Measurements from ENCODE around the gene ERVFRD-1. TPM values are rescaled to one million over a fixed set of nuclear protein-coding genes. Genes with fewer than 3 reads are reported as not detected.
A peak's percentile ranks its signal among the peaks of the same experiment; 100 is the strongest.

The ERVFRD-1 gene
- total and polyA plus RNA-seq, 2 of the 13 experiments (the other 11 are each of a cell fraction or from before 2014, with no cell fraction given) = not detected

DNA sequence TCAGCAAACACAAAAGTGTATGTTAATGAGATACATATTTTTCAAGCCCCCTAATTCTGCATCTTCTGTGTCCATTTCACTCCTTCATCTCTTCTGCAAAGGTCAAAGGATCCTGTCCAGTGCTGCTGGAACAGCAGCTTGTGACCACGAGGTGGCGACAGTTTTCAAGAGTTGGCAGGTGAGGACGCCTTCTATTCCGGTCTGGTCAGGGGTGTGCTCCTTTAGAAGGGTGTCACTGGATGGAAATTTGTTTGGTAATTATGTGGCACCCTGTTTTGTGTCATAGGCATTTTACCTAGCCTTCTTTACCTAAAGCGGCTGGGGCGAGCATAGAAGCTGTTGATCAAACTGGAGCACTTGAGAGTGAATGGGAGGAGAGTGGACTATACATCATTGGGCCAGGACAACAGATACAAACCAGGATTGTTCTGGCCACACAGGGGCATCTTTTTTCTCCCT lies 32.9 kb upstream of the ERVFRD-1 start (continued):
- no peak for TF ChIP-seq HNF4G (IDR thresholded peaks at IDR 0.05; ENCODE audit: borderline replicate concordance, low read depth, low read length)
- TF ChIP-seq HNF4G (CRISPR knock-in tag; IDR thresholded peaks at IDR 0.05; ENCODE audit: borderline replicate concordance, low read depth) = no peak
- no peak for TF ChIP-seq SMAD1 (CRISPR knock-in tag; IDR thresholded peaks at IDR 0.05; ENCODE audit: borderline replicate concordance, low read depth)
- 0 out of 2 replicates have a peak, but pooled peaks have one; percentile 51 for TF ChIP-seq ZNF510 (CRISPR knock-in tag; IDR thresholded peaks at IDR 0.05; ENCODE audit: low read depth)
- TF ChIP-seq, protein P1, sequence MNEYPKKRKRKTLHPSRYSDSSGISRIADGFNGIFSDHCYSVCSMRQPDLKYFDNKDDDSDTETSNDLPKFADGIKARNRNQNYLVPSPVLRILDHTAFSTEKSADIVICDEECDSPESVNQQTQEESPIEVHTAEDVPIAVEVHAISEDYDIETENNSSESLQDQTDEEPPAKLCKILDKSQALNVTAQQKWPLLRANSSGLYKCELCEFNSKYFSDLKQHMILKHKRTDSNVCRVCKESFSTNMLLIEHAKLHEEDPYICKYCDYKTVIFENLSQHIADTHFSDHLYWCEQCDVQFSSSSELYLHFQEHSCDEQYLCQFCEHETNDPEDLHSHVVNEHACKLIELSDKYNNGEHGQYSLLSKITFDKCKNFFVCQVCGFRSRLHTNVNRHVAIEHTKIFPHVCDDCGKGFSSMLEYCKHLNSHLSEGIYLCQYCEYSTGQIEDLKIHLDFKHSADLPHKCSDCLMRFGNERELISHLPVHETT (CRISPR knock-in tag; conservative IDR thresholded peaks at IDR 0.05) = 0 out of 2 replicates have a peak, but pooled peaks have one; percentile 30
- TF ChIP-seq, protein P2, sequence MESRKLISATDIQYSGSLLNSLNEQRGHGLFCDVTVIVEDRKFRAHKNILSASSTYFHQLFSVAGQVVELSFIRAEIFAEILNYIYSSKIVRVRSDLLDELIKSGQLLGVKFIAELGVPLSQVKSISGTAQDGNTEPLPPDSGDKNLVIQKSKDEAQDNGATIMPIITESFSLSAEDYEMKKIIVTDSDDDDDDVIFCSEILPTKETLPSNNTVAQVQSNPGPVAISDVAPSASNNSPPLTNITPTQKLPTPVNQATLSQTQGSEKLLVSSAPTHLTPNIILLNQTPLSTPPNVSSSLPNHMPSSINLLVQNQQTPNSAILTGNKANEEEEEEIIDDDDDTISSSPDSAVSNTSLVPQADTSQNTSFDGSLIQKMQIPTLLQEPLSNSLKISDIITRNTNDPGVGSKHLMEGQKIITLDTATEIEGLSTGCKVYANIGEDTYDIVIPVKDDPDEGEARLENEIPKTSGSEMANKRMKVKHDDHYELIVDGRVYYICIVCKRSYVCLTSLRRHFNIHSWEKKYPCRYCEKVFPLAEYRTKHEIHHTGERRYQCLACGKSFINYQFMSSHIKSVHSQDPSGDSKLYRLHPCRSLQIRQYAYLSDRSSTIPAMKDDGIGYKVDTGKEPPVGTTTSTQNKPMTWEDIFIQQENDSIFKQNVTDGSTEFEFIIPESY (CRISPR knock-in tag; IDR thresholded peaks at IDR 0.05) = peak; percentile 56; the same call in 1 of the 2 replicates
- no peak for TF ChIP-seq ZNF883 (CRISPR knock-in tag; IDR thresholded peaks at IDR 0.05; ENCODE audit: not compliant biosample characterization)
- TF ChIP-seq MIXL1 (CRISPR knock-in tag; IDR thresholded peaks at IDR 0.05) = peak; percentile 58; the same call in 1 of the 2 replicates
- TF ChIP-seq EP300 (IDR thresholded peaks at IDR 0.05; ENCODE audit: low read depth in 2 of 2, low read length in 2 of 2) = no peak
- 0 out of 2 replicates have a peak, but pooled peaks have one; percentile 18 for TF ChIP-seq EP300 (CRISPR knock-in tag; IDR thresholded peaks at IDR 0.05; ENCODE audit: borderline replicate concordance)
- TF ChIP-seq, protein P3, sequence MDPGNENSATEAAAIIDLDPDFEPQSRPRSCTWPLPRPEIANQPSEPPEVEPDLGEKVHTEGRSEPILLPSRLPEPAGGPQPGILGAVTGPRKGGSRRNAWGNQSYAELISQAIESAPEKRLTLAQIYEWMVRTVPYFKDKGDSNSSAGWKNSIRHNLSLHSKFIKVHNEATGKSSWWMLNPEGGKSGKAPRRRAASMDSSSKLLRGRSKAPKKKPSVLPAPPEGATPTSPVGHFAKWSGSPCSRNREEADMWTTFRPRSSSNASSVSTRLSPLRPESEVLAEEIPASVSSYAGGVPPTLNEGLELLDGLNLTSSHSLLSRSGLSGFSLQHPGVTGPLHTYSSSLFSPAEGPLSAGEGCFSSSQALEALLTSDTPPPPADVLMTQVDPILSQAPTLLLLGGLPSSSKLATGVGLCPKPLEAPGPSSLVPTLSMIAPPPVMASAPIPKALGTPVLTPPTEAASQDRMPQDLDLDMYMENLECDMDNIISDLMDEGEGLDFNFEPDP (CRISPR knock-in tag; conservative IDR thresholded peaks at IDR 0.05) = 0 out of 2 replicates have a peak, but pooled peaks have one; percentile 43
- 0 out of 2 replicates have a peak, but pooled peaks have one; percentile 14 for TF ChIP-seq ZNF652 (CRISPR knock-in tag; IDR thresholded peaks at IDR 0.05; ENCODE audit: borderline replicate concordance, low read depth)
- TF ChIP-seq, protein P4, sequence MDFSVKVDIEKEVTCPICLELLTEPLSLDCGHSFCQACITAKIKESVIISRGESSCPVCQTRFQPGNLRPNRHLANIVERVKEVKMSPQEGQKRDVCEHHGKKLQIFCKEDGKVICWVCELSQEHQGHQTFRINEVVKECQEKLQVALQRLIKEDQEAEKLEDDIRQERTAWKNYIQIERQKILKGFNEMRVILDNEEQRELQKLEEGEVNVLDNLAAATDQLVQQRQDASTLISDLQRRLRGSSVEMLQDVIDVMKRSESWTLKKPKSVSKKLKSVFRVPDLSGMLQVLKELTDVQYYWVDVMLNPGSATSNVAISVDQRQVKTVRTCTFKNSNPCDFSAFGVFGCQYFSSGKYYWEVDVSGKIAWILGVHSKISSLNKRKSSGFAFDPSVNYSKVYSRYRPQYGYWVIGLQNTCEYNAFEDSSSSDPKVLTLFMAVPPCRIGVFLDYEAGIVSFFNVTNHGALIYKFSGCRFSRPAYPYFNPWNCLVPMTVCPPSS (IDR thresholded peaks at IDR 0.05) = no peak
- TF ChIP-seq, protein P5, sequence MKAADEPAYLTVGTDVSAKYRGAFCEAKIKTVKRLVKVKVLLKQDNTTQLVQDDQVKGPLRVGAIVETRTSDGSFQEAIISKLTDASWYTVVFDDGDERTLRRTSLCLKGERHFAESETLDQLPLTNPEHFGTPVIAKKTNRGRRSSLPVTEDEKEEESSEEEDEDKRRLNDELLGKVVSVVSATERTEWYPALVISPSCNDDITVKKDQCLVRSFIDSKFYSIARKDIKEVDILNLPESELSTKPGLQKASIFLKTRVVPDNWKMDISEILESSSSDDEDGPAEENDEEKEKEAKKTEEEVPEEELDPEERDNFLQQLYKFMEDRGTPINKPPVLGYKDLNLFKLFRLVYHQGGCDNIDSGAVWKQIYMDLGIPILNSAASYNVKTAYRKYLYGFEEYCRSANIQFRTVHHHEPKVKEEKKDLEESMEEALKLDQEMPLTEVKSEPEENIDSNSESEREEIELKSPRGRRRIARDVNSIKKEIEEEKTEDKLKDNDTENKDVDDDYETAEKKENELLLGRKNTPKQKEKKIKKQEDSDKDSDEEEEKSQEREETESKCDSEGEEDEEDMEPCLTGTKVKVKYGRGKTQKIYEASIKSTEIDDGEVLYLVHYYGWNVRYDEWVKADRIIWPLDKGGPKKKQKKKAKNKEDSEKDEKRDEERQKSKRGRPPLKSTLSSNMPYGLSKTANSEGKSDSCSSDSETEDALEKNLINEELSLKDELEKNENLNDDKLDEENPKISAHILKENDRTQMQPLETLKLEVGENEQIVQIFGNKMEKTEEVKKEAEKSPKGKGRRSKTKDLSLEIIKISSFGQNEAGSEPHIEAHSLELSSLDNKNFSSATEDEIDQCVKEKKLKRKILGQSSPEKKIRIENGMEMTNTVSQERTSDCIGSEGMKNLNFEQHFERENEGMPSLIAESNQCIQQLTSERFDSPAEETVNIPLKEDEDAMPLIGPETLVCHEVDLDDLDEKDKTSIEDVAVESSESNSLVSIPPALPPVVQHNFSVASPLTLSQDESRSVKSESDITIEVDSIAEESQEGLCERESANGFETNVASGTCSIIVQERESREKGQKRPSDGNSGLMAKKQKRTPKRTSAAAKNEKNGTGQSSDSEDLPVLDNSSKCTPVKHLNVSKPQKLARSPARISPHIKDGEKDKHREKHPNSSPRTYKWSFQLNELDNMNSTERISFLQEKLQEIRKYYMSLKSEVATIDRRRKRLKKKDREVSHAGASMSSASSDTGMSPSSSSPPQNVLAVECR (CRISPR knock-in tag; IDR thresholded peaks at IDR 0.05; ENCODE audit: borderline replicate concordance) = peak; percentile 8; the same call in 1 of the 2 replicates
- no peak for TF ChIP-seq ZNF547 (CRISPR knock-in tag; IDR thresholded peaks at IDR 0.05)

Measured in HepG2 (cell line).